ENCODE data around the gene CLEC16A.
A peak's percentile ranks its signal among the peaks of the same experiment; 100 is the strongest.
"Not testable (repeated sequence)": the region's sequence is repeated elsewhere in the genome, so short reads cannot be mapped to it uniquely, and the experiment has no call there.

CLEC16A gene

GRCh38 chr16:10926867-10927266 lies 17.5 kb upstream of the CLEC16A start:
- peaks cover 30% of the 10 kb centered on the region for H3K36me3 ChIP-seq (ENCODE audit: control insufficient read depth, insufficient read depth, low read length)
- TF ChIP-seq, protein P1, sequence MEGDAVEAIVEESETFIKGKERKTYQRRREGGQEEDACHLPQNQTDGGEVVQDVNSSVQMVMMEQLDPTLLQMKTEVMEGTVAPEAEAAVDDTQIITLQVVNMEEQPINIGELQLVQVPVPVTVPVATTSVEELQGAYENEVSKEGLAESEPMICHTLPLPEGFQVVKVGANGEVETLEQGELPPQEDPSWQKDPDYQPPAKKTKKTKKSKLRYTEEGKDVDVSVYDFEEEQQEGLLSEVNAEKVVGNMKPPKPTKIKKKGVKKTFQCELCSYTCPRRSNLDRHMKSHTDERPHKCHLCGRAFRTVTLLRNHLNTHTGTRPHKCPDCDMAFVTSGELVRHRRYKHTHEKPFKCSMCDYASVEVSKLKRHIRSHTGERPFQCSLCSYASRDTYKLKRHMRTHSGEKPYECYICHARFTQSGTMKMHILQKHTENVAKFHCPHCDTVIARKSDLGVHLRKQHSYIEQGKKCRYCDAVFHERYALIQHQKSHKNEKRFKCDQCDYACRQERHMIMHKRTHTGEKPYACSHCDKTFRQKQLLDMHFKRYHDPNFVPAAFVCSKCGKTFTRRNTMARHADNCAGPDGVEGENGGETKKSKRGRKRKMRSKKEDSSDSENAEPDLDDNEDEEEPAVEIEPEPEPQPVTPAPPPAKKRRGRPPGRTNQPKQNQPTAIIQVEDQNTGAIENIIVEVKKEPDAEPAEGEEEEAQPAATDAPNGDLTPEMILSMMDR (IDR thresholded peaks at IDR 0.05; ENCODE audit: insufficient read depth, low read length, poor library complexity, severe bottlenecking), result no peak

GRCh38 chr16:10927497-10928112 lies 16.8 kb upstream of the CLEC16A start:
- H3K4me3 ChIP-seq (replicated peaks; ENCODE audit: low read depth, low read length), result no peak overlapping the region
- TF ChIP-seq, protein P1 (IDR thresholded peaks at IDR 0.05; ENCODE audit: insufficient read depth, low read length, poor library complexity, severe bottlenecking), result no peak
- no peaks in the 10 kb centered on the region for H3K27me3 ChIP-seq (replicated peaks; ENCODE audit: control insufficient read depth, insufficient read depth, low read length)
- H3K36me3 ChIP-seq (ENCODE audit: control insufficient read depth, insufficient read depth, low read length), result peaks cover 27% of the 10 kb centered on the region
- no peak for DNase-seq (ENCODE audit: extremely low read depth, insufficient read length)

More at GRCh38 chr16:10926867-10927266, 17.5 kb upstream of the CLEC16A start:
- DNase-seq (ENCODE audit: extremely low read depth, insufficient read length), result no peak
- H3K27me3 ChIP-seq (replicated peaks; ENCODE audit: control insufficient read depth, insufficient read depth, low read length), result no peaks in the 10 kb centered on the region
- H3K4me3 ChIP-seq (replicated peaks; ENCODE audit: low read depth, low read length), result no peak overlapping the region

GRCh38 chr16:10929097-10929496 lies 15.3 kb upstream of the CLEC16A start:
- not testable (repeated sequence) for H3K27me3 ChIP-seq (replicated peaks; ENCODE audit: control insufficient read depth, insufficient read depth, low read length); H3K4me3 ChIP-seq (replicated peaks; ENCODE audit: low read depth, low read length); DNase-seq (ENCODE audit: extremely low read depth, insufficient read length)
- H3K36me3 ChIP-seq (ENCODE audit: control insufficient read depth, insufficient read depth, low read length), result peaks cover 22% of the 10 kb centered on the region

DNA sequence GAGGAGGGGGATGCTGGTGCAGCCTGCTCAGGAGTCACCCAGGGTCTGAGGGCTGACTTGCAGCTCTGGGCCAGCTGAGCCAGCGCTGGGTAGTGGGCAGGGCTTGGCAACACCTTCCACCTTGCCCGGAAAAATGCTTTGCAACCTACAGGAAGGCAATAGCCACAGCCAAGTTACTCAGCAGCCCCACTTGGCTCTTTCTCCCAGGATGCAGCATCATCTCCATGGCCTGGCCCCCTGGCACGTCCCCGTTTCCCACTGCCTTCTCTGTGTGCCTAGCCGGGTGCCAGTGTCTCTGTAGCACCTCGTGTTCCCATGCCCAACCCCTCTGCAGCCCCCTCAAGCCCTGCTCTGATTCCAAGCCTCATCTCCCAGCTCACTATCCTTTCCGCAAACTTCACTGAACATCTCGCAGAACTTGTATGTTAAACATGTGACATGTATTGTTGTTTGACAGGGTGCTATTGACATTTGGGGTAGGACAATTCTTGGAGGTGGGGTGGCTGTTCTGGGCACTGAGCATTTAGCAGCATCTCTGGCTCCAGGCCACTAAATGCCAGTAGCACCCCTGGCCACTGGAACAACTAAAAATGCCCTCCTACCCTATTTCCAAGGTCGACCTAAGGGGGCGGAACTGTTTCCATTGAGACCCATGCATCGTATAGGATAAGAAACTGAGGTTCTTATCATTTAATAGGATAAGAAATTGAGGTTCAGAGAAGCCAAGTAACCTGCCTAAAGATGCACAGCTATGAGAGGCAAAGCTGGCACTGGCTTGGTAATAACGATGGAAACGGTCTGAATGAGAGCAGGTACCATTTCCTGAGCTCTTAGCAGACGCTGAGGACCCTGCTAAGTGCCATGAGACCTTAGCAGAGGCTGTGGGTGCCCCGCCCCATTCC lies 14.3 kb upstream of the CLEC16A start:
- no peak for DNase-seq (ENCODE audit: extremely low read depth, insufficient read length)
- H3K27me3 ChIP-seq (replicated peaks; ENCODE audit: control insufficient read depth, insufficient read depth, low read length), result no peaks in the 10 kb centered on the region
- peaks cover 25% of the 10 kb centered on the region for H3K36me3 ChIP-seq (ENCODE audit: control insufficient read depth, insufficient read depth, low read length)
- TF ChIP-seq, protein P1 (IDR thresholded peaks at IDR 0.05; ENCODE audit: insufficient read depth, low read length, poor library complexity, severe bottlenecking), result no peak
- no peak overlapping the region for H3K4me3 ChIP-seq (replicated peaks; ENCODE audit: low read depth, low read length)

DNA sequence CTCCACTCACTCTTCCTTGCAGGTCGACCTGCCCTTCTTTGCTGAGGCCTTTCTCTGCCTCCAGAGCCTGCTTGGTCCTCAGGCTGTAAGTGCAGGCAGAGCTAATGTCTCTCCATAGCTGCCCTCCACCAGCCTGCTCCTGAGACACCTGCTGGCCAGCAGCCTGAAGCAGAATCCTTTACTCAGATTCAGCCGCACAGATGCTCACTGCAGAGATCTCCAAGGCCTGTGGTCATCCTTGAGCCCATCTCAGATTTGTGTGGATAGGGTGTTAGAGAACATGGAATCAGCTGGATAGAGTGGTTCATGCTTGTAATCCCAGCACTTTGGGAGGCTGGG lies 13.6 kb upstream of the CLEC16A start:
- Histone ChIP-seq H3K36me3 (ENCODE audit: control insufficient read depth, insufficient read depth, low read length) (peaks cover 20% of the 10 kb centered on the region), H3K4me3 (replicated peaks; ENCODE audit: low read depth, low read length) (no peak overlapping the region), H3K27me3 (replicated peaks; ENCODE audit: control insufficient read depth, insufficient read depth, low read length) (no peaks in the 10 kb centered on the region)
- TF ChIP-seq, protein P1 (IDR thresholded peaks at IDR 0.05; ENCODE audit: insufficient read depth, low read length, poor library complexity, severe bottlenecking), result peak; percentile 39
- DNase-seq (ENCODE audit: extremely low read depth, insufficient read length), result no peak

- H3K4me3 ChIP-seq (replicated peaks; ENCODE audit: low read depth, low read length), result no peak overlapping the region
- peaks cover 17% of the 10 kb centered on the region for H3K36me3 ChIP-seq (ENCODE audit: control insufficient read depth, insufficient read depth, low read length)
- DNase-seq (ENCODE audit: extremely low read depth, insufficient read length), result no peak
- no peaks in the 10 kb centered on the region for H3K27me3 ChIP-seq (replicated peaks; ENCODE audit: control insufficient read depth, insufficient read depth, low read length)
- TF ChIP-seq, protein P1 (IDR thresholded peaks at IDR 0.05; ENCODE audit: insufficient read depth, low read length, poor library complexity, severe bottlenecking), result no peak
Observed at GRCh38 chr16:10931134-10931533, 13.2 kb upstream of the CLEC16A start.

All from GM06990 (cell line).